Fibroblast of villous mesenchyme (primary cell): ENCODE measurements around the gene KMT2A. TPM values are rescaled to one million over a fixed set of nuclear protein-coding genes. Genes with fewer than 3 reads are reported as not detected.
"Not testable (repeated sequence)": the region's sequence is repeated elsewhere in the genome, so short reads cannot be mapped to it uniquely, and the experiment has no call there.

Experiments used
- DNase-seq: peaks from one replicate; pipeline ENCODE4 v3.0.0-alpha.2; 2010; ENCODE audit warnings: low read depth
- H3K4me3 ChIP-seq: 2 replicates; pipeline ENCODE4 v1.5.1; 2011; ENCODE audit warnings: low read depth, mild to moderate bottlenecking, low read length
- CTCF ChIP-seq: IDR thresholded peaks from 2 replicates; pipeline ENCODE4 v1.5.1; 2012; ENCODE audit warnings: low read depth, mild to moderate bottlenecking, low read length; ENCODE audit not compliant: insufficient read depth
- total RNA-seq: library from RNA; depleted of rRNA; stranded (reverse); fragments of >200 nt; gene quantifications from 2 replicates; pipeline ENCODE4 v1.2.3, GENCODE V29; 2012

Gene KMT2A
- total RNA-seq, 1 donor, result 47.1 TPM

DNA sequence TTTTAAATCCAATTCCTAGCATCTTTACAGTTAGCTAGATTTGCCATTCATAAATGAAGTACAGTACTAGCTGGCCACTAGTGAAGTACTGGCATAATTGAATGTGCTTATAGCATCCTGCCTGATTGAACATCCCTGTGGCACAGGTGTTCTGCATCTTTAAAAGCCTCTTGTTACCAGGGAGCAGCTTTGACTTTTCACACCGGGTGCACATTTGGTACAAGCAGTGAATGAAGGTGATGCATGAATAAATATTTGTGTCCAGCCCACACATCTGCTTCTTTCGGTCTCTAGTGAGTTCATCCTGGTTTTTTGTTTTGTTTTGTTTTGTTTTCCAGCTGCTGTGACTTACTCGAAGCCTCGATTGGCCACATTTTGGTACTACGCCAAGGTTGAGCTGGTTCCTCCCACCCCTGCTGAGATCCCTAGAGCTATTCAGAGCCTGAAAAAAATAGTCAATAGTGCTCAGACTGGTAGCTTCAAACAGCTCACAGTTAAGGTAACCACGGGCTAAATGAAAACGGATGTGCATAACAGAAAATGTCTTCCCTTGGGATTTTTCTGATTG is 29.6 kb upstream of the KMT2A start:
- DNase-seq, result peak; percentile 50
- TF ChIP-seq CTCF, result no peak
- H3K4me3 ChIP-seq, result no peak overlapping the region

GRCh38 chr11:118410055-118410745 is 26.1 kb upstream of the KMT2A start:
- no peak for DNase-seq
- no peak for TF ChIP-seq CTCF
- H3K4me3 ChIP-seq, result no peak overlapping the region

DNA sequence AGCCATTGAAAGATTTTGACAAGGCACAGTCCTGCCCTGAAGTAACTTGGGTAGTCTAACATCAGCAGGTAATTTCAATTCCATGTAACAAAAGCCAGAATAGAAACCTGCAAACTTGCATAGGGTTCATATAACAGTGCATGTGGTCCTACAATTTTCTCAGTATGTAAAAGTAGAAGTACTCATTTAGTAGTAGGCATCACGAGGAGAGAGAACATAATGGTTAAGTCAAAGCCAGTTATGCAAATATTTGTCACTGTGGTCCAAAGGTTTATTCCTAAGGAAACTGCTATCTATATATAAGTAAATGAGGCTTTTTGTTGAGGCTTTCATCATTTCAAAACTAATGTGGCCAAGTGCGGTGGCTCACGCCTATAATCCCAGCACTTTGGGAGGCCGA is 24.8 kb upstream of the KMT2A start:
- no peak for DNase-seq
- no peak overlapping the region for H3K4me3 ChIP-seq
- TF ChIP-seq CTCF, result no peak

- no peak for TF ChIP-seq CTCF
- no peak for DNase-seq
- no peak overlapping the region for H3K4me3 ChIP-seq
Measured at GRCh38 chr11:118412921-118413320, 23.4 kb upstream of the KMT2A start.

GRCh38 chr11:118415062-118415738 is 21.1 kb upstream of the KMT2A start:
- H3K4me3 ChIP-seq, result no peak overlapping the region
- no peak for TF ChIP-seq CTCF

DNA sequence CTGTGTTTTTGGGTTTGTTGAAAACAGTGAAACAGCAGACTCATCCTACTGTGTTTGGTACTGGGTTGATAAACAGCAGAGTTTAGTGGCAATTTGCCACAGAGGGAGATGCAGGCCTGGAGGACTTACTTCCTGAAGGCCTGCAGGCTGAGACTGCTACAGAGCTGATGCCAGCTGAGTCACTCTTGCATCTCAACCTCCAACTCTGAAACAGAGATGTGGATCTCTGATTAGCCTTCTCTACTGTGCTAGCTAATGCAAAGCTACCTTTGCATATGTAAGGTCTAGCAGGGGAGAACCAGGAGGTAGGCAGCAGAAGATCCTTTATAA is 20.6 kb upstream of the KMT2A start:
- H3K4me3 ChIP-seq, result no peak overlapping the region
- no peak for TF ChIP-seq CTCF
- DNase-seq, result peak; percentile 95

More at GRCh38 chr11:118415062-118415738, 21.1 kb upstream of the KMT2A start:
- DNase-seq, result no peak

- H3K4me3 ChIP-seq, DNase-seq: not testable (repeated sequence)
Measured at GRCh38 chr11:118416900-118417299, 19.4 kb upstream of the KMT2A start.
